Activated naive CD8-positive, alpha-beta T cell (primary cell): ENCODE measurements around the gene FAM219A.
"Not testable (repeated sequence)": the region's sequence is repeated elsewhere in the genome, so short reads cannot be mapped to it uniquely, and the experiment has no call there.

Source experiments
- H3K27ac Mint-ChIP-seq: one replicate; pipeline ENCODE4 v1.8.0; 2021; ENCODE audit warnings: mixed read lengths
- H3K27me3 Mint-ChIP-seq: one replicate; pipeline ENCODE4 v1.8.0; 2021; ENCODE audit warnings: mixed read lengths
- H3K36me3 Mint-ChIP-seq: one replicate; pipeline ENCODE4 v1.8.0; 2021; ENCODE audit warnings: mixed read lengths
- H3K4me1 Mint-ChIP-seq: one replicate; pipeline ENCODE4 v1.8.0; 2021; ENCODE audit warnings: low read depth, mixed read lengths
- H3K4me3 Mint-ChIP-seq: one replicate; pipeline ENCODE4 v1.8.0; 2021; ENCODE audit warnings: mild to moderate bottlenecking, mixed read lengths
- H3K9me3 Mint-ChIP-seq: one replicate; pipeline ENCODE4 v1.8.0; 2021; ENCODE audit warnings: low read depth, mixed read lengths

FAM219A gene

DNA sequence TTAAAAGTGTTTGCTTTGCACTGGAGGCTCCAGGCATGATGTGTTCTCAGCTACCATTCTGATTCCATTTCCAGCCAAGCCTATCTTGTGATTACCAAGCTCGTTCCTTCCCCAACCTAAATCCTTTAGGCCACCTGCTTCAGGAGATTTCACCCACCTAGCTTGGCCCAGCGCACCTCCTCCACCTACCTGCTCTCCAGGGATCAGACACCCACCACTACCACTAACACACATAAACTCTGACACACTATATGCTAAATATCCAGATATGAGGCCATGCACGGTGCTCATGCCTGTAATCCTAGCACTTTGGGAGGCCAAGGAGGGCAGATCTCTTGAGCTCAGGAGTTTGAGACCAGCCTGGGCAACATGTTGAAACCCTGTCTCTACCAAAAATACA is 84.0 kb downstream of the FAM219A start:
- Mint-ChIP-seq H3K9me3 (no peaks in the 10 kb centered on the region), H3K27me3 (no peaks in the 10 kb centered on the region), H3K27ac (no peak overlapping the region)

GRCh38 chr9:34373749-34374148 is 84.6 kb downstream of the FAM219A start:
- H3K9me3 Mint-ChIP-seq = no peaks in the 10 kb centered on the region
- peaks cover 22% of the 10 kb centered on the region for H3K4me1 Mint-ChIP-seq
- H3K27ac Mint-ChIP-seq = no peak overlapping the region
- H3K27me3 Mint-ChIP-seq = no peaks in the 10 kb centered on the region
- no peak overlapping the region for H3K4me3 Mint-ChIP-seq
- peaks cover under 1% of the 10 kb centered on the region for H3K36me3 Mint-ChIP-seq

More for the DNA sequence above, 84.0 kb downstream of the FAM219A start:
- Mint-ChIP-seq H3K4me3 (no peak overlapping the region), H3K4me1 (peaks cover 25% of the 10 kb centered on the region), H3K36me3 (no peaks in the 10 kb centered on the region)

DNA sequence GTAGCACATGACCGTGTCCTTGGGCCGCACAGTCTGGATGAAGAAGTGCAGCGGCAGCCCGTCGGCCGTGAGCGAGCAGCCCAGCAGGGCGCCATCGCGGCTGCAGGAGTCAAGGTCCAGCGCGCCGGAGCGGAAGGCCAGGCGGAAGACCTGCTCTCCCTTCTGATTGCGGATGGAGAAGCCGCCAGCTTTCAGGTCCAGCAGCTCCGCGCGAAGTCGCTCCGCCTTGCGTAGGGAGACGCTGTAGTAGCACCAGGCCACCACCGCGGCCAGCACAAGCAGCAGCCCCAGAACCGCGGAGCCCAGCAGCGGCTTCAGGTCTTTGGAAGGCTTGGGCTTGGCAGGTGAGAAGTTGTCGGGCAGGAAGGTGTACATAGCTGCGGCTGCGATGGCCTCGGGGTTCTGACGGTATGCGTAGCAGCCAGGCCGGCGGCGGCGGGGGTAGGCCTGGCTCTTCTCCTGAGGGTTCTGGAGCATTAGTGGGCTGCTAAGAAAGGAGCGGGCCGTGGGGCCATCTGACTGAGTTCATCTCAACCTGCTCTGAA is 85.8 kb downstream of the FAM219A start:
- no peaks in the 10 kb centered on the region for H3K27me3 Mint-ChIP-seq
- H3K4me3 Mint-ChIP-seq = no peak overlapping the region
- no peak overlapping the region for H3K27ac Mint-ChIP-seq
- no peaks in the 10 kb centered on the region for H3K9me3 Mint-ChIP-seq
- peaks cover 7% of the 10 kb centered on the region for H3K36me3 Mint-ChIP-seq
- peaks cover 16% of the 10 kb centered on the region for H3K4me1 Mint-ChIP-seq

DNA sequence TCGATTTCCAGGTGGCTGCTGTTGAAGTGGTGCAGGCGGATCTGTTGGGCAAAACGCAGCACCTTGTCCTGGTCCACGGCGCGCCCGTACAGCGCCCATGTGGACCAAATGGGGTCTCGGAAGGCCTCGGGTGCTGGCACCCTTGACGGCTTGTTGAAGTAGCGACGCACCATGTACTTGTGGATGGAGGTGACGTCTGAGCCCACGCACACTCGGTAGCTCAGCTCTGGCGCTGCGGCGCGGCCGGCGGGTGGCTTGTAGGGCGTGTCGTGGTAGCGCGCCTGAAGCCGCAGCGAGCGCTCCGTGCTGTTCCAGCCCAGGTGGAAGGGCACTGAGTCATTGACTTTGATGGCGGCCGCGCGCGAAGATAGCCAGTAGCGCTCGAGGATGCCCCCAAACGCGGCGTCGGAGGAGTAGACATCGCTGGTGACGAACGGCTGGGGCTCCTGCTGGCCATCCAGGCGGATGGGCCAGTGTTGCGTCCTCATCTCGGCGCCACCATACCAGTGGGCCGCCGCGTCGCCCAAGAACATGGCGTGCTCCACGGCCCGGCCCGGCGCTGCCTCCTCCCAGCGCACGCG is 86.4 kb downstream of the FAM219A start:
- Mint-ChIP-seq H3K4me3 (no peak overlapping the region), H3K4me1 (peaks cover 13% of the 10 kb centered on the region), H3K36me3 (peaks cover 7% of the 10 kb centered on the region), H3K27ac (no peak overlapping the region), H3K9me3 (no peaks in the 10 kb centered on the region), H3K27me3 (no peaks in the 10 kb centered on the region)

DNA sequence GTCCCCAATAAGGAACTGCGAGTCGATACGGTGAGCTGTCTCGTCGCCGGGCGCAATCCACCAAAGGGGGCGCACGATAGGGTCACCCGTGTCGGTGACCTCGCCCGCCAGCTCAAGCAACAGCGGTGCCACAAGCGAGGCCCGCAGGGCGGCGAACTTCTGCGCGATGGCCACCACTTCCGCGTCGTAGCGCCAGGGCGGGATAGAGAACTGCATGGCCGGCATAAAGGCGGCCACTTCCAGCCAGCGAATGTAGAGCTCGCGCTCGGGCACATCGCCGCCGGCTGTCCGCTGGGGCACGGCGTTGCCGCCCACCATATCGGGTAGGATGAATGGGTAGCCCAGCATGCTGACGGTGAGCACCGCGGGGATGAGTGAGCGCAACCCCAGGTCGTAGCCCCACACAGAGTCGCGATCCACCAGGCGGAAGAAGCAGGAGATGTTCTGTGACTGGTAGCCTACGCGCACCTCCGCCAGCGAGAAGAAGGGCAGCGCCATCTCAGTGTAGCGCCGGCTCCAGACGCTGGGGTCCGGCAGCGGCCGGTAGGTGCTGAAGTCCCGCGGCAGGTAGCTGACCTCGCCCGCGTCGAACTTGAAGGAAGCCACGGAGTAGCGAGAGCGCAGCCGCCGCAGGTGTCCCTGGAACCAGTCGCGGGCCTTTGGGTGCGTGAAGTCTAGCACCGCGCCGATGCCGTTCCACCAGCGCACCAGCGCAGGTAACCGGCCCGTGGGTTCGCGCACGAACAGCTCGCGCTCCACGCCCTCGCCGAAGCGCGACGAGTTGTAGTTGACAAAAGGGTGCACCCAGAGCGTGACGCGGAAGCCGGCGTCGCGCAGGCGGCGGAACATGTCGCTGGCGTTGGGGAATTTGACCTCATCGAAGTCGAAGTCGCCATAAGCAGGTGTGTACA is 87.1 kb downstream of the FAM219A start:
- Mint-ChIP-seq H3K27ac (no peak overlapping the region), H3K4me1 (peaks cover 10% of the 10 kb centered on the region), H3K9me3 (no peaks in the 10 kb centered on the region), H3K36me3 (peaks cover 7% of the 10 kb centered on the region), H3K4me3 (no peak overlapping the region), H3K27me3 (no peaks in the 10 kb centered on the region)

GRCh38 chr9:34370335-34370969 is 87.9 kb downstream of the FAM219A start:
- no peak overlapping the region for H3K27ac Mint-ChIP-seq
- H3K4me1 Mint-ChIP-seq = peaks cover 2% of the 10 kb centered on the region
- H3K36me3 Mint-ChIP-seq = peaks cover 7% of the 10 kb centered on the region
- H3K27me3 Mint-ChIP-seq = no peaks in the 10 kb centered on the region
- no peak overlapping the region for H3K4me3 Mint-ChIP-seq
- H3K9me3 Mint-ChIP-seq = no peaks in the 10 kb centered on the region

- Mint-ChIP-seq H3K4me1 (no peaks in the 10 kb centered on the region), H3K9me3 (no peaks in the 10 kb centered on the region), H3K4me3 (no peak overlapping the region)
Measured at GRCh38 chr9:34369636-34370035, 88.7 kb downstream of the FAM219A start.

GRCh38 chr9:34368796-34369195 is 89.6 kb downstream of the FAM219A start:
- H3K27me3 Mint-ChIP-seq, H3K27ac Mint-ChIP-seq, H3K4me1 Mint-ChIP-seq, H3K9me3 Mint-ChIP-seq, H3K4me3 Mint-ChIP-seq, H3K36me3 Mint-ChIP-seq: not testable (repeated sequence)

More at GRCh38 chr9:34369636-34370035, 88.7 kb downstream of the FAM219A start:
- Mint-ChIP-seq H3K27me3 (no peaks in the 10 kb centered on the region), H3K27ac (no peak overlapping the region), H3K36me3 (peaks cover 7% of the 10 kb centered on the region)

- H3K9me3 Mint-ChIP-seq, H3K27ac Mint-ChIP-seq, H3K36me3 Mint-ChIP-seq, H3K4me3 Mint-ChIP-seq, H3K27me3 Mint-ChIP-seq: not testable (repeated sequence)
- peaks cover 13% of the 10 kb centered on the region for H3K4me1 Mint-ChIP-seq
Measured at GRCh38 chr9:34367751-34368410, 90.5 kb downstream of the FAM219A start.

DNA sequence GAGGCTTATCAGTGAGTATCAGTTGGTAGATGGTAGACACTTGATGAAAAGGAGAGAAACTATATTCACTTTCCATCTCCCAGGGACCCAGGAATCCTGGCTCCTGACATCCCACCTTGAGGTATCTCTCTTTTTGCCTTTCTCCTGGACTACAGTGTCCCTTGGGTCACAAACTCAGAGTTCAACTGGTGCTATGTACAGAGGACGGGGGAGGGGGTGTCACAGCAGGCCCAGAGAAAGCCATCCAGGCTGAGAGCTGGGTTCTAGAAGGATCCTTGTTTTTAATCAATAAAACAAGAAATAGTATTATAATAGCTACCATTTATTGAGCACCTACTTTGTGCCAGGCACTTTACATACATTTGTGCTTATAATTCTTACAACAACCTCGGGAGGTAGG is 92.0 kb downstream of the FAM219A start:
- Mint-ChIP-seq H3K27me3 (no peaks in the 10 kb centered on the region), H3K27ac (no peak overlapping the region), H3K4me3 (no peak overlapping the region), H3K9me3 (no peaks in the 10 kb centered on the region), H3K4me1 (peaks cover 15% of the 10 kb centered on the region), H3K36me3 (peaks cover 7% of the 10 kb centered on the region)

- H3K4me3 Mint-ChIP-seq = no peak overlapping the region
- no peaks in the 10 kb centered on the region for H3K27me3 Mint-ChIP-seq
- H3K4me1 Mint-ChIP-seq = peaks cover 15% of the 10 kb centered on the region
- H3K27ac Mint-ChIP-seq = no peak overlapping the region
- no peaks in the 10 kb centered on the region for H3K9me3 Mint-ChIP-seq
- peaks cover 9% of the 10 kb centered on the region for H3K36me3 Mint-ChIP-seq
Measured at GRCh38 chr9:34365282-34365681, 93.1 kb downstream of the FAM219A start.

DNA sequence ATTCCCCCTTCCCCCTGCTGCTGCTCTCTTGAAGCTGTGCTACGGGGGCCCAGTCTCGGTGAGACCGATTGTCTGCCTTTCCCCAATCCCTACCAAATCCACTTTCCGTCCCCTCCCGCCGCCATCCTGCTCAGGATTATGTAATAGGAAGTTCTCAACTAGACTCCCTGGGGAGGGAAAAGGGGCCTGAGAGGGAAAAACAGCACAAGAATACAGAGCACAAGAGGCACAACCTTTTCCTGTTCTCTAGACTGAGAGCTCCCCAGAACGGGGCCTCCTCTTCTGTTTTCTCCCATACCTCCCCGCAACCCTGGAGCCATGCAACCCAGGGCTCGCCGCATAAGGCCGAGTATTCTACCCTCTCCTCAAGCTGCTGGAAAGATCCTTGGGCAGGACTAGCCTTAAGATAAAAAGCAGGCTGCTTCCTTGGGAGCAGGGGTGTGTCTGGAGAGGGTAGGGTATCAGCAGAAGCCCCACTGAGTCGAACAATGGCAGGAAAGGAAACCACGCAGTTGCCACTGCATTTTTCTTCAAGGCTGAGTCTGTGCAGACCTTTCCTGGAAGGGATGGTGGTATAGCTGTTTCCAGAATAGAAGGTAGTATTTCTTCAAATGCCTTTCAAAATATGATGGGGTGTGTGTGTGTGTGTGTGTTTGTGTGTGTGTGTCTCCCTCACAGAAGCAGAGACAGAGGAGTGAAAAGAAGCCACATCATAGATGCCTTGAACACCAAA is 94.6 kb downstream of the FAM219A start:
- H3K27me3 Mint-ChIP-seq = no peaks in the 10 kb centered on the region
- H3K4me3 Mint-ChIP-seq = no peak overlapping the region
- H3K36me3 Mint-ChIP-seq = peaks cover 11% of the 10 kb centered on the region
- H3K9me3 Mint-ChIP-seq = no peaks in the 10 kb centered on the region
- peak overlapping the region; percentile 4 for H3K27ac Mint-ChIP-seq
- H3K4me1 Mint-ChIP-seq = peaks cover 15% of the 10 kb centered on the region

- Mint-ChIP-seq H3K27me3 (no peaks in the 10 kb centered on the region), H3K9me3 (no peaks in the 10 kb centered on the region), H3K4me3 (no peak overlapping the region), H3K27ac (no peak overlapping the region), H3K36me3 (peaks cover 8% of the 10 kb centered on the region), H3K4me1 (peaks cover 15% of the 10 kb centered on the region)
Measured at GRCh38 chr9:34362614-34363214, 95.7 kb downstream of the FAM219A start.

GRCh38 chr9:34352957-34353356 is 105.4 kb downstream of the FAM219A start:
- H3K9me3 Mint-ChIP-seq, H3K27ac Mint-ChIP-seq, H3K4me1 Mint-ChIP-seq, H3K4me3 Mint-ChIP-seq, H3K27me3 Mint-ChIP-seq: not testable (repeated sequence)
- peaks cover 21% of the 10 kb centered on the region for H3K36me3 Mint-ChIP-seq
